DMS53 (cell line): ENCODE results near the gene FBXO10.

ENCODE experiments used
- DNase-seq: peaks from one replicate; lab custom pipeline; 2025; lab: John Stamatoyannopoulos, UW

FBXO10 gene

DNA sequence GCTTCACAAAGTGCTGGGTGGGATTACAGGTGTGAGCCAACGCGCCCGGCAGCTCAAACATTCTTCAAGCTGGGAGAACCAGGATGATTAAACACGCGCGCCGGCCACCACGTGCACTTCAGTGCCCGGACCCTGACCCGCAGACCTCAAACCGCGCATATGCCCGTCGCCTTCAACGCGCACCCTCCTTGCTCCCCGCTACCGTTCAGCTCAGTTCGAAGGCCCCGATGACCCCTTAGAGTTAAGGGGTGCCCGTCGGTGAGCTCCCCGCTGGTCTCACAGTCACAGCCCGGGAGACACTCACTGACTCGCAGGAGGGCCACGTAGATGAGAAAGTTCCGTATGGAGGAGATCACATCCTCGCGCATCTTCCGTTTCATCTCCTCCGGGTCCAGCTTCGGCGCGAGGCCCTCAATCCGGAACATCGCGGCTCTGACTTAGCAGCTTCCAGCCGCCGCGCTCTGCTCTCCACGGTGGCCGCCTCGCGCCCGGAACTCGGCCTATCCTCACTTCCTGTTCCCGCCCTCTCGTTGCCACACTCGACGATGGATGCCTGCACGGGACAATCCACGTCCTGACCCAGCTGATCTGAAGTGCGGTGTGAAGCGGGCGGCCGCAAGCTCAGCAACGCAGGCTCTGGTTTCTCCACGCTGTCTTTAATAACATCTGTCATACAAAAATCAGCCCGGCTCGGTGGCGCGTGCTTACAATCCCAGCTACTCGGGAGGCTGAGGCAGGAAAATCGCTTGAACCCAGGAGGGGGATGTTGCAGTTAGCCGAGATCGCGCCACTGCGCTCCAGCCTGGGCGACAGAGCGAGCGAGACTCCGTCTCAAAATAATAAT, 16.1 kb upstream of the FBXO10 start, which contains the start of gene TOMM5:
Gene TOMM5 (minus strand): TSS at position 490 of the 844 bp plus-strand sequence. CDS start 65 bp downstream, at position 425.
- DNase-seq: peak; percentile 95

DNA sequence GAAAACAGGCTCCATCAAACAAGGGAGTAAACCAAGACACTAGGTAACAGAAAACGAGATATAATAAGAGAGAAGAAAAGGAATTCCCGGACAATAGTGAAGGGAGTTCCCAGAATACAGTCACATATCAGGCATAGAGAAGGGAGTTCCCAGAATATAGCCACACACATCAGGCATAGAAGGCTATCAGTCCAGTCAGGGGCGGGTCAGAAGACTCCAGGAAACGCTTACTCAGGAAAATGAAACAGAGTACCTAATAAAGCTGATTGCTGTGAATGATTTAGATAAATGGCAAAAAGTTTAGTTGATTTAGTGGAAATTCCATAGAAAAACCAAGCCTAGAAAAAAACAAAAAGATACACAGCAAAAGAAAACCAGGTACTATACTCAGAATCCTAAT, 11.3 kb upstream of the FBXO10 start:
- DNase-seq: no peak

DNA sequence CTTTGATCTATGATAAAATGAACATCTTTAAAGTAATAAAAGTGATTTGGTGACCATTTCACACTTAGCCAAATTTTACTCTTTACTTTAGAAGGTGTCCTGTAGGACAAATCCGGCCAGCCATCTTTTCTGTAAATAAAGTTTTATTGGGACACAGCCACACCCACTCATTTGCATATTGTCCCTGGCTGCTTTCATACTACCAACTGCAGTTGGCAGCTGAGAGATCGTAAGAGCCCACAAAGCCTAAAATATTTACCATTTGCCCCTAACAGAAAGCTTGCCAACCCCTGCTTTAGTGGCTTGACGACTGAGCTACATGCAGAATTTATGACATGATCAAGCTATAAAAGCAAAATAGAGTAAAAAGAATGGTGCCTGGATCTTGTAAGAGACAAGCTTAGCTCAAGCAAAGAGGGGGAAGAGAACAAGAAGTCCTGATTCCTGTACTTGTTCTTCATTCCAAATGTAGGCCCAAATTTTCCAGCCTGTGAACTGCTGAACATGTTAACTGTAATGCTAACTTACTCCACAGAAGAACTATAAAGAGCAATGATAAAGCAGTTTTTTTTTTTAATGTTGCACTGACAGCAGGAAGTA, 7.4 kb upstream of the FBXO10 start:
- no peak for DNase-seq

DNA sequence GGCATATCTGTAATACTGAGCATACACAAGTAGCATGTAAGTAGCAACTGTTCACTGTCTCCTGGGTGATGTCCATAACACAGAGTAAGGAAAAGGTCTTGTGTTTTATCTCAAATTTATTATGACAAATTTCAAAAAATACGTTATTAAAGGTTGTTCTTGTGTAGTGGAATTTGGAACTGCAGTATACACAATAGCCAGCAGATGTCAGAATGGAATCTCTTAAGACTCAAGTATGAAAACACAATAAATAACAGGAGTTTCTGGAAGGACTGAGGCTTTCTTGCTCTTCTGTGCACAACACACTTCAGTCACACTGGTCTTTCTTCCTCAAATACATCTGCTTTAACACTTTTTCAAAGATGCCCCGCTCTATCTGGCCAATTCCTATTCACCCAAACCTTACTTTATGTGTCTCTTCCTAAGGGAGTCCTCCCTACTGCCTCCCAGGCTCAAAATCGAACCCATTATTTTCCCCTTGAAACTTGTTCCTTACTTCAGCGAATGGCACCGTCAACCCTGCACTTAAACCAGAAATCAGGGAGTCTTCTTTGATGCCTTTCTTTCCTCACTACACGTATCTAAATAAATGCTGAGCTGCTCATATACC, 6.5 kb upstream of the FBXO10 start:
- peak; percentile 60 for DNase-seq

DNA sequence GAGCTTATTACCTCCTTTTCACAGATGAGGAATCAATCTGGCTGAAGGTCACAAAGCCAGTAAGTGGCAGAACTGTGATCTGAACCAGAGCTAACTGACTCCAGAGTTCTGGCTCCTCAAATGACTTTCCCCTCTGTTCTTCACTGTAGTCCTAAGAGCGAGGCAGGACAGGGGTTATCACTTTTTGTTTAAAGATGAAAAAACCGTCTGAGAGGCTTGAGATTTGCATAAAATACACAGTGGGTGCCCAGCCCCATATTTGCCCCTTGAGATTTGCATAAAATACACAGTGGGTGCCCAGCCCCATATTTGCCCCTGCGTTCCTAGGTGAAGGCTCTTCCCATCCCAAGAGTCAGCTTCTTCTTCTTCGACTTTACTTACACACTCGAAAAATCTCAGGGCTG, 667 bp downstream of the FBXO10 start:
- DNase-seq: no peak

DNA sequence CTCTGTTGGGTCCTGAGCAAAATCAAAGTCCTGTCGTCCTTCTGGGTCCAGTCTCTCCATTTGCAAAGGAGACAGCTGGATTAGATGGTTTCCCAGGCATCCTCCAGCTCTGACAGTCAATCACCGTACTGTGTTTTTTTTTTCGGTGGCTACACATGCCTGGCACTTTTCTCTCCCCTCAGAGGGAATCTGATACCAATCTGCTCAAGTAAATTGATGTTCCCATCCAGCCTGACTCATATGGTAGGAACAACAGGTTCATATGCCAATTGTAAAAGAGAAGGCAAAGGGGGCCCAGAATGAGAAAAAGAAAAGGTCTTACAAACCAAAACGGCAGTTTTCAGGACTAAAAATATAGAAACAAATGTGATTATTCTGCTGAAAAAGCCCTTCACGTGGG, 1.2 kb downstream of the FBXO10 start:
- DNase-seq: no peak

DNA sequence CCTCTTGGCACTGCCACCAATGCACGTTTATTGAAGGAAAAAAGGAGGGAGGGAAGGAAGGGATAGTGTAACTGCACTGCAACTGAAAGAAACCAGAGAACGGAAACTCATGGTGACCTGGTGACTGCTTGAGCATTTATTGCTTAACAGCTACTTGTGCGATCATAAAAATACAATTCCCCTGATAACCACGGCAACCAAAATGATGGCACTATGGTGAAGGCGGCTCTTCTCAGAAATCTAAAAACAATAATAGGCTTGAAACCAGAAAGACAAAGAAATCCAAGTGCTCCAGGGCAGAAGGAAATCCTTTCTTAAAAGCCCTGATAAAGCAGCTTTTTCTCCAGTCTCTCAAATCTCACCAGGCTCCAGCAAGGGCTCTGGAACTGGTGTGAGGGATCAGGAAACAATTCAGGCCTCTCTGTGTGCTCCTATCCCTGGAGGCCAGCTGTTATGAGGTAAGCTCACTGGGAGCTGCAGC, 1.9 kb downstream of the FBXO10 start:
- no peak for DNase-seq

DNA sequence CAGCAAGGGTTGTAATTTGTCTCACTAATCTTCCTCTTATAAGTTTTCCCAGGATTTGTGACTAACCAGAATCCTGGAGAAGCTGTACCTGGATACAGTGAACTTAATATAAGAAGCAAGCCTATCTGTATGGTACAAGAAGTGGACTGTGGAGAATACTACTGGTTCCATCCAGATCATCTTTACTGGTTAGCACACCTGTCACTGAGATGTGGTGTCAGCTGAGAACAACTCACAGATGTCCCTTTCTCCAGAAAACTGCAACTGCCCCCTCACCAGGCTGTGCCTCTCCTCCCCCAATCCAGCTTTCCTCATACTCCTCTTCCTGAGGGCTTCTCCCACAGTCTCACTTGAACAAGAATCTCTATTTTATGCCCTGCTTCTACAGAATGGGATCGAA, 4.9 kb downstream of the FBXO10 start:
- DNase-seq: no peak

DNA sequence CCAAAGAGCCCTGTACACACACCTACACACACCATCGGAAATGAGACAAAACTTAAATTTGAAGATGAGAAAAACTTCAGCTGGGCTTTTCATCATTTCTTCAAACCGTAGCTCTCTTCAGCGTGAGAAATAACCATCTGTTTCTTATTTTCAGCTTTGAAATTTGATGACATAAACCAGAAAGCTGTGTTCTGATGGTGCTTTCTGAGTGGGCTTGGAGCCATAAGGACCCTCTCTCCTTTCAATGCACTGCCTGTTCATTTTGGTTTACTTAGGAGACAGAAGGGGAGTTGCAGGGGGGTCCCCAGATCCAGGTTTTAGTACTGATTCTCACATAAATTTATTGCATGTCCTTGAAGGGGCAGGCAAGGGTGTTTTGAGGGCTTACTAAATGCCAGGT, 9.5 kb downstream of the FBXO10 start:
- DNase-seq: no peak

DNA sequence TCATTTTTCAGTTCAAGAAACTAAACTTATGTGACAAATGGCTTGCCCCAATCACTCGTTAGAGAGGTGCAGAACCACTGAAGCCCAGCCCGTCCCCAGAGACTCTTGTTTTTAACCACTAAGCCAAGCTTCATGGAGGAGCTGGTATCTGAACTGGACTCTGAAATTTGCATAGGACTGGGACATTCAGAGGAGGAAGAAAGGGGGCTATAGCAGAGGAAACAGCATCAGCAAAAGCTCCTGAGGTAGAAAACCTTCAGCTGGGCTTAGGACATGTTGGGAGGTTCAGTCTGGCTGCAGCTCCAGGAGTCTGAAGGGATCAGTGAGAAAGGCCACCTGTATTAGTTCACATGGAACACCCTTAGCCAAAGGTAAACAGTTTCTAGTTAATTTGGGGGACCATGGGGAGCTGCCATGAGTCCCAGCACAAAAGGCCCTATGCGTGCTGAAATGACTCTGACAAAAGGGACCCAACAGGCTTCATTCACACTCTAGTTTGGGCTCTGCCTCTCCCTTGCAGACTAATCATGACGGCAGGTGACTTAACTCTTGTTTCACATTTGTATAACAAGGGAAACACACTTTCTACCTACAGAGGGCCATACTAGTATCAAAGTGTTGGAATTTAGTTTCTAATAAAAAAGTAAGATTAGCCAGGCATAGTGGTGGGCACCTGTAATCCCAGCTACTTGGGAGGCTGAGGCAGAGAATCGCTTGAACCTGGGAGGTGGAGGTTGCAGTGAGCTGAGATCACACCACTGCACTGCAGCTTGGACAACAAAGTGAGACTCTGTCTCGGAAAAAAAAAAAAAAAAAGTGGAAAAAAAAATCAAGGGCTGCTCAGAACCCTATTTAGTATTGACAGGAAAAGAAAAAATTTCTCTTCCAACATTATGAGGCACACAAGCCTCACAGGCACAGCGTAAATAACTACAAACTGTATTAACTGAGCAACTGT, 10.2 kb downstream of the FBXO10 start:
- DNase-seq: no peak

DNA sequence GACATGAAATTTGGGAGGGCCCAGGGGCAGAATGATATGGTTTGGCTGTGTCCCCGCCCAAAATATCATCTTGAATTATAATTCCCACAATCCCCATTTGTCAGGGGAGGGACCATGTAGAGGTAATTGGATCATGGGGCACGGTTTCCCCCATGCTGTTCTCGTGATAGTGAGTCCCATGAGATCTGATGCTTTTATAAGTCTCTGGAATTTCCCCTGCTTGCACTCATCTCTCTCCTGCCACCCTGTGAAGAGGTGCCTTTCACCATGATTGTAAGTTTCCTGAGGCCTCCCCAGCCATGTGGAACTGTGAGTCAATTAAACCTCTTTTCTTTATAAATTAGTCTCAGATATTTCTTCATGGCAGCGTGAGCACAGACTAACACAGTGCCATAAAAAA, 11.3 kb downstream of the FBXO10 start:
- no peak for DNase-seq

DNA sequence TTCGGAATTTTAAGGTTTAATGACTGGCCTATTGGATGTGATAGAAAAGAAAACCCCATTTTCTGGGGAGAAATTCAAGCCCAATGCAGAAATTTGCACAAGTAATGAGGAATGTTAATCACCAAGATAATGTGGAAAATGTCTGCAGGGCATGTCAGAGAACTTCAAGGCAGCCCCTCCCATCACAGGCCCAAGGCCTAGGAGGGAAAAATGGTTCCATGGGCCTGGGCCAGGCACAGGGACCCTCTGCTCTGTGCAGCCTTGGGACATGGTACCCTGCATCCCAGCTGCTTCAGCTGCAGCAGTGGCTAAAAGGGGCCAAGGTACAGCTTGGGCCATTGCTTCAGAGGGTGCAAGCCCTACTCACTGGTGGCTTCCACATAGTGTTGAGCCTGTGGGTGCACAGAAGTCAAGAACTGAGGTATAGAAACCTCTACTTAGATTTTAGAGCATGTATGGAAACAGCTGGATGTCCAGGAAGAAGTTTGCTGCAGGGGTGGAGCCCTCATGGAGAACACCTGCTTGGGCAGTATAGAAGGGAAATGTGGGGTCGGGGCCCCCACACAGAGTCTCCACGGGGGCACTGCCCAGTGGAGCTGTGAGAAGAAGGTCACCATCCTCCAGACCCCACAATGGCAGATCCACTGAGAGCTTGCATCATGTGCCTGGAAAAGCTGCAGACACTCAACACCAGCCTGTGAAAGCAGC, 12.2 kb downstream of the FBXO10 start:
- DNase-seq: no peak

DNA sequence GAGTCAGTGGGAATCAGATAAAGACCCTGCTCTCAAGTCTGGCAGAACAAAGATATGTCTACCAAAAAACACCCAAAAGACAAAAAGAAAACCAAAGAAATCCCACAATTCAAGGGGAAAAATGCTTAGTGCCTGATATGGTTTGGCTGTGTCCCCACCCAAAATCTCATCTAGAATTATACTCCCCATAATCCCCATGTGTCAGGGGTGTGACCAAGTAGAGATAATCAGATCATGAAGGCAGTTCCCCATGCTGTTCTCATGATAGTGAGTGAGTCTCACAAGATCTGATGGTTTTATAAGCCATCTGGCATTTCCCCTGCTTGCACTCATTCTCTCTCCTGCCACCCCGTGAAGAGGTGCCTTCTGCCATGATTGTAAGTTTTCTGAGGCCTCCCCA, 13.4 kb downstream of the FBXO10 start:
- no peak for DNase-seq

DNA sequence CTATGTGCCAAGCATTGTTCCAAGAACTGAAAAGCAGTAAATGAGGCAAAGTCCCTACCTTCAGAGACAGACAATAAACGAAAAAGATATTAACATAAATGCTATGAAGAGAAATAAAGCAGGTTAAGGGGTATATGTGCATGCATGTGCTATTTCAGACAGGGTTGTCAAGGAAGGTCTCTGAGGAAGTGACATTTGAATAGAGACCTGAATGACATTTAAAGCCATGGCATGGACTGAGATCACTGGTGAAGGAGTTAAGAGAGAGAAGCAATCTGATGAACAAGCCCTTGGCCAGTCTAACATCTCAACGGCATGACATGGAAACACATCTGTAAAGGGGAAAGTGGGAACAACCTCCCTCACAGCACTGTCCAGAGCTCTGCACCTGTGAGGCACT, 14.5 kb downstream of the FBXO10 start:
- DNase-seq: no peak

DNA sequence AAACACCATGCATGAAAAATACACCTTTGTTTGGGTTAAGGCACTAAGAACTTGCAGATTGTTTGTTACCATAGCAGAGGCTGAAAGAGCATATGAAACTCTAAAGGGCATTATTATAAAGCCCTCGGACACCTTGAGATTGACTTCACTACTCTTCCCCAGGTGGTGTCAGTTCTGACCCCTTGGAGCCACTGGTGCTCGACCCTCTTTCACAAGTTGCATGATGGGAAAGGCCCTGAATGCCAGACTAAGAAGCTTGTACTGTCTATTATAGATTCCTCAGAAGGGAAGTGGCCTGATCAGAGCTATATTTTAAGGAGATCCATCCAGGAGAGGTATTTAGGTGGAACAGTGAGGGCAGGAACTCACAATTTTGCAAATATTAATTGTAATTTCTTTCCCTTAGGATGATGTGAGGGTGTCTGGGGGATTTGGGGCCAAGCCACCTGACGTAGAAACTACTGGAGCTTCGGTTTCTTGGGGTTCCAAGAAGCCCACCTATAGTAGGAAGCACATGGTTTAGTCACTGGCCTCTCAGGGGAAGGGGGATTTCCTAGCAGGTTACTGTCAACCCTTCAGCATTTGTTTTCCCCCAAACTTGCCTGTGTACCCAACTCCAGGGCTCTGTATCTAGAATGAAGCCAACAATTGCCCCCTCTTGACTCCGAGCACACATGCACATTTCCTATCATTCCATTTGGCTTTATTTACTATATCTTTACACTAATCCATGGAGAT, 16.2 kb downstream of the FBXO10 start:
- no peak for DNase-seq

DNA sequence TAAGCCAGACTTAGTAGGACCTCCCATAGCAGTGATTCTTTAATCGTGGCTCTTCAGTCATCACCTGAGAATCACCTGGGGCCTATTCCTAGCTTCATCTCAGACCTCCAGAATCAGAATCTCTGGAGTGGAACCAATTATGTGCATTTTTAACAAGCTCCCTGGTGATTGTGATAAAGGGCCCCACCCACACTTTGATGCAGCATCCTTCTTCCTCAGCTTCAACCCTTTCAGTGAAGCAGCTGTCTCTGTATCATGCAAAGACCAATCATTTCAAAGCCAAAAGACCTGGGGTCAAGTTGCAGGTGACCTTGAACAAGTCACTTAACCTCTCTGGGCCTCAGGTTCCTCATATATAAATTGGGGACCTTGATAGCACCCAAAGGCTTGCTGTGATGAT, 17.1 kb downstream of the FBXO10 start:
- DNase-seq: no peak

DNA sequence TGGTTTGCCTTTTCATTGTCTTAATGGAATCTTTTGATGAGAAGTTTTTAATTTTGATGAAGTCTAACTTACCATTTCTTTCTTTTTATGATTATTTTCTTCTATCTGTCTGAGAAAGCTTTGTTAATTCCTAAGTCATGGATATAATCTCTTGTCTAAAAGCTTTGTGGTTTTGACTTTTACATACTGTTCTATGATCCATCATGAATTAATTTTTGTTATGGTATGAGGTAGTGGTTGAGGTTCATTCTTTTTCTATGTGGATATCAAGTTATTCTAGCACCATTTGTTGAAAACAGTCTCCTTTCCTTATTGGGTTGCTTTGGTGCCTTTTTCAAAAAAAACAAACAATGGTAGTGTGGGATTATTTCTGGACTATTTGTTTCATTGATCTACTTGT, 20.4 kb downstream of the FBXO10 start:
- DNase-seq: no peak

DNA sequence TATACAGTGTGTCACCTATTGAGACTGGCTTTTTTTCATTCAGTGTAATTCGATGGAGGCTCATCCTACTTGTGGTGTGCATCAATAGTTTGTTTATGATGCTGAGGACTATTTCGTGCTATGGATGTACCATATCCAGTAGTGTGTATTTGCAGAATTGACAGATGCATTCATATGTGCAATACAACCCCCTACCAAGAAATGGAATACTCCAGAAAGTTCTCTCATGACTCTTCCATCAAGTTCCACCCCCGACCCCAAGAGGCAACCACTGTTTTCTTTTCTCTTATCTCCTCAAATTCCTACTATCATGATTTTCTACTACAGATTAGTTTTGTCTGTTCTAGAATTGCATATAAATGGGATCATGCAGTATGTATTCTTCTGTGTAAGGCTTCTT, 21.9 kb downstream of the FBXO10 start:
- no peak for DNase-seq

DNA sequence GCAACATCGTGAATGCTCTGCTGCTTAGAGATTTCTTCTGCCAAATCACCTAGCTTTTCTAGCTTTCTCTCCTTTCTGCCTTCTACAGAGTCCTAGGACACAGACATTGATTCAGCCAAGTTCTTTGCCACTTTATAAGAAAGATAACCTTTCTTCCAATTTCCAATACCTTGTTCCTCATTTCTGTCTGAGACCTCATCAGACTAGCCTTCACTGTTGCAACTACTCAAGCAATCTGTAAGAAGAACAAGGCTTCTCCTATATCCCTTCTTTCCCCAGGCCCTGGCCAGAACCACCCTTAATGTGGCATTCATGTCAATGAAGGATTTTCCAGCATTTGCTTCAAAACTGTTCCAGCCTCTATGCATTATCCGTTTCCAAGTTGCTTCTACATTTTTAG, 24.3 kb downstream of the FBXO10 start:
- DNase-seq: no peak

DNA sequence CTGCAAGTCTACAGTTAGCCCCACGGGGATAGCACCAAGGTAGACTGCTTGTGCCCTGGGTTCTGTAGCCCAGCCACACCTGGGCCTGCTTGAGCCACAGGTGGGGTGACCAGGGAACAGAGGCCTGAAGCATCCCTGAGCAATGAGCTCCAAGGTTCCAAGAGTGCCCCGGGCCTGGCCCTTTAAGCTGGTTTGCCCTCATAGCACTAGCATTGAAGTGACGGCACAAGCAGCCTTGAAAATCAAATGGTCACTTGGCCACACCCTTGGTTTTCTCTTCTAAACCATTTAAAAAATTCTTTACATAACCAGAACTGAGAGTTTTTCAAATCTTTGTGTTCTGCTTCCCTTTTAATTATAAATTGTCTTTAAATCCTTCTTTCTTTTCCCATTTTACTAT, 24.7 kb downstream of the FBXO10 start:
- no peak for DNase-seq

DNA sequence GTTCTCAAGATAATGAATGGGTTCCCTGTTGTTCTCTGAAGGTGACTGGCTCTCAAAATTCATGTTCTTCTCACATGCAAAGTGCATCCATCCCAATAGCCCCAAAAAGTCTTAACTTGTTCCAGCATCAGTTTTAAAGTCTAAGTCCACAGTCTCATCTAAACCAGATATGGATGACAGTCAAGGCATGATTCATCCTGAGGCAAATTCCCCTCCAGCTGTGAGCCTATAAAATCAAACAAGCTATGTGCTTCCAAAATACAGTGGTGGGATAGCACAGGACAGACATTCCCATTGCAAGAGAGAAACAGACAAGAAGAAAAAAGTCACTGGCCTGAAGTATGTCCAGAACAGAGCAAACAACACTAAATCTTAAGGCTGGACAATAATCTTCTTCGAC, 25.4 kb downstream of the FBXO10 start:
- DNase-seq: no peak
